Ishikawa (cell line): ENCODE data around the gene BBS2.

Source experiments
- CEBPB ChIP-seq: IDR thresholded peaks from 2 replicates; pipeline ENCODE4 v1.6.1; 2012
- CREB1 ChIP-seq: IDR thresholded peaks from 2 replicates; pipeline ENCODE4 v1.6.1; 2012; ENCODE audit warnings: low read depth
- EGR1 ChIP-seq: IDR thresholded peaks from 2 replicates; pipeline ENCODE4 v1.6.1; 2012
- EP300 ChIP-seq: IDR thresholded peaks from 2 replicates; pipeline ENCODE4 v1.6.1; 2012; ENCODE audit warnings: borderline replicate concordance
- FOXM1 ChIP-seq: IDR thresholded peaks from 2 replicates; pipeline ENCODE4 v1.6.1; 2012; ENCODE audit warnings: low read depth, borderline replicate concordance
- MAX ChIP-seq: IDR thresholded peaks from 2 replicates; pipeline ENCODE4 v1.6.1; 2012
- NFIC ChIP-seq: IDR thresholded peaks from 2 replicates; pipeline ENCODE4 v1.6.1; 2012
- RAD21 ChIP-seq: IDR thresholded peaks from 2 replicates; pipeline ENCODE4 v1.6.1; 2012; ENCODE audit warnings: low read depth
- REST ChIP-seq: IDR thresholded peaks from 2 replicates; pipeline ENCODE4 v1.6.1; 2012; ENCODE audit warnings: low read depth, mild to moderate bottlenecking
- TAF1 ChIP-seq: IDR thresholded peaks from 2 replicates; pipeline ENCODE4 v1.6.1; 2012; ENCODE audit warnings: low read depth, mild to moderate bottlenecking
- TEAD4 ChIP-seq: IDR thresholded peaks from 2 replicates; pipeline ENCODE4 v1.6.1; 2012
- YY1 ChIP-seq: IDR thresholded peaks from 2 replicates; pipeline ENCODE4 v1.6.1; 2012; ENCODE audit warnings: low read depth
- TF ChIP-seq, protein P1 (sequence below): IDR thresholded peaks from 2 replicates; pipeline ENCODE4 v1.6.1; 2012

DNA sequence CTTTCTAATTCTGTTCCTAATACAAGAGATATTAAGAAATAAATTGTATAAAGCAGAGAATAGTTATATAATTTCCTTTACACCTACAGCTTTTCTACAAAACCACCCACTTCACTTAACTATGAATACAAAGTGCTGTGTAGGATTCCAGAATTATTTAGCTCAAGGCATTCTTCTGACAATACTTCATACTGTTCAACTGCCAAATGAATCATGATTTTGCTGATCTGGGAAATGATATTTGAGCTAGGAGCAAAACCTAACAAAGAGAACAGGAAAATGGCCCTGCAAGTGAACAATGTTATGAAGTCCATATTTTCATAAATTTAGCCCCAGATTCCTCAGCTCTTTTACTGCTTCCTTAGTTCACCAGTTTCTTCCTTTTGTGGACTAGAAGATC is 12.9 kb downstream of the BBS2 start:
- TF ChIP-seq CEBPB (no peak), YY1 (no peak), EP300 (no peak), TAF1 (no peak), NFIC (no peak), REST (no peak), RAD21 (no peak), TEAD4 (no peak), CREB1 (no peak), MAX (no peak), FOXM1 (no peak), EGR1 (no peak)
- TF ChIP-seq, protein P1, sequence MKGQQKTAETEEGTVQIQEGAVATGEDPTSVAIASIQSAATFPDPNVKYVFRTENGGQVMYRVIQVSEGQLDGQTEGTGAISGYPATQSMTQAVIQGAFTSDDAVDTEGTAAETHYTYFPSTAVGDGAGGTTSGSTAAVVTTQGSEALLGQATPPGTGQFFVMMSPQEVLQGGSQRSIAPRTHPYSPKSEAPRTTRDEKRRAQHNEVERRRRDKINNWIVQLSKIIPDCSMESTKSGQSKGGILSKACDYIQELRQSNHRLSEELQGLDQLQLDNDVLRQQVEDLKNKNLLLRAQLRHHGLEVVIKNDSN: no peak
